ENCODE results near the gene NUP214.

NUP214 gene

GRCh38 chr9:131162886-131163285, 37.5 kb downstream of the NUP214 start:
- Histone ChIP-seq H3K4me3 (replicated peaks; ENCODE audit: insufficient read depth, low read length) (no peak overlapping the region), H3K27me3 (ENCODE audit: insufficient read depth, poor library complexity, severe bottlenecking) (no peaks in the 10 kb centered on the region), H3K27ac (replicated peaks) (no peak overlapping the region)
- DNase-seq (ENCODE audit: low read depth in 1 of 2, low spot score in 1 of 2), result no peak
- TF ChIP-seq GABPA (IDR thresholded peaks at IDR 0.05; ENCODE audit: low read depth) (no peak), SPI1 (IDR thresholded peaks at IDR 0.05; ENCODE audit: borderline replicate concordance, low read depth) (no peak), POLR2AphosphoS5 (IDR thresholded peaks at IDR 0.05; ENCODE audit: low read depth) (no peak)
- TF ChIP-seq, protein P1, sequence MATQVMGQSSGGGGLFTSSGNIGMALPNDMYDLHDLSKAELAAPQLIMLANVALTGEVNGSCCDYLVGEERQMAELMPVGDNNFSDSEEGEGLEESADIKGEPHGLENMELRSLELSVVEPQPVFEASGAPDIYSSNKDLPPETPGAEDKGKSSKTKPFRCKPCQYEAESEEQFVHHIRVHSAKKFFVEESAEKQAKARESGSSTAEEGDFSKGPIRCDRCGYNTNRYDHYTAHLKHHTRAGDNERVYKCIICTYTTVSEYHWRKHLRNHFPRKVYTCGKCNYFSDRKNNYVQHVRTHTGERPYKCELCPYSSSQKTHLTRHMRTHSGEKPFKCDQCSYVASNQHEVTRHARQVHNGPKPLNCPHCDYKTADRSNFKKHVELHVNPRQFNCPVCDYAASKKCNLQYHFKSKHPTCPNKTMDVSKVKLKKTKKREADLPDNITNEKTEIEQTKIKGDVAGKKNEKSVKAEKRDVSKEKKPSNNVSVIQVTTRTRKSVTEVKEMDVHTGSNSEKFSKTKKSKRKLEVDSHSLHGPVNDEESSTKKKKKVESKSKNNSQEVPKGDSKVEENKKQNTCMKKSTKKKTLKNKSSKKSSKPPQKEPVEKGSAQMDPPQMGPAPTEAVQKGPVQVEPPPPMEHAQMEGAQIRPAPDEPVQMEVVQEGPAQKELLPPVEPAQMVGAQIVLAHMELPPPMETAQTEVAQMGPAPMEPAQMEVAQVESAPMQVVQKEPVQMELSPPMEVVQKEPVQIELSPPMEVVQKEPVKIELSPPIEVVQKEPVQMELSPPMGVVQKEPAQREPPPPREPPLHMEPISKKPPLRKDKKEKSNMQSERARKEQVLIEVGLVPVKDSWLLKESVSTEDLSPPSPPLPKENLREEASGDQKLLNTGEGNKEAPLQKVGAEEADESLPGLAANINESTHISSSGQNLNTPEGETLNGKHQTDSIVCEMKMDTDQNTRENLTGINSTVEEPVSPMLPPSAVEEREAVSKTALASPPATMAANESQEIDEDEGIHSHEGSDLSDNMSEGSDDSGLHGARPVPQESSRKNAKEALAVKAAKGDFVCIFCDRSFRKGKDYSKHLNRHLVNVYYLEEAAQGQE (IDR thresholded peaks at IDR 0.05; ENCODE audit: insufficient replicate concordance, low read depth), result no peak
- TF ChIP-seq, protein P2, sequence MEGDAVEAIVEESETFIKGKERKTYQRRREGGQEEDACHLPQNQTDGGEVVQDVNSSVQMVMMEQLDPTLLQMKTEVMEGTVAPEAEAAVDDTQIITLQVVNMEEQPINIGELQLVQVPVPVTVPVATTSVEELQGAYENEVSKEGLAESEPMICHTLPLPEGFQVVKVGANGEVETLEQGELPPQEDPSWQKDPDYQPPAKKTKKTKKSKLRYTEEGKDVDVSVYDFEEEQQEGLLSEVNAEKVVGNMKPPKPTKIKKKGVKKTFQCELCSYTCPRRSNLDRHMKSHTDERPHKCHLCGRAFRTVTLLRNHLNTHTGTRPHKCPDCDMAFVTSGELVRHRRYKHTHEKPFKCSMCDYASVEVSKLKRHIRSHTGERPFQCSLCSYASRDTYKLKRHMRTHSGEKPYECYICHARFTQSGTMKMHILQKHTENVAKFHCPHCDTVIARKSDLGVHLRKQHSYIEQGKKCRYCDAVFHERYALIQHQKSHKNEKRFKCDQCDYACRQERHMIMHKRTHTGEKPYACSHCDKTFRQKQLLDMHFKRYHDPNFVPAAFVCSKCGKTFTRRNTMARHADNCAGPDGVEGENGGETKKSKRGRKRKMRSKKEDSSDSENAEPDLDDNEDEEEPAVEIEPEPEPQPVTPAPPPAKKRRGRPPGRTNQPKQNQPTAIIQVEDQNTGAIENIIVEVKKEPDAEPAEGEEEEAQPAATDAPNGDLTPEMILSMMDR (IDR thresholded peaks at IDR 0.05; ENCODE audit: insufficient read depth, low read length), result no peak

DNA sequence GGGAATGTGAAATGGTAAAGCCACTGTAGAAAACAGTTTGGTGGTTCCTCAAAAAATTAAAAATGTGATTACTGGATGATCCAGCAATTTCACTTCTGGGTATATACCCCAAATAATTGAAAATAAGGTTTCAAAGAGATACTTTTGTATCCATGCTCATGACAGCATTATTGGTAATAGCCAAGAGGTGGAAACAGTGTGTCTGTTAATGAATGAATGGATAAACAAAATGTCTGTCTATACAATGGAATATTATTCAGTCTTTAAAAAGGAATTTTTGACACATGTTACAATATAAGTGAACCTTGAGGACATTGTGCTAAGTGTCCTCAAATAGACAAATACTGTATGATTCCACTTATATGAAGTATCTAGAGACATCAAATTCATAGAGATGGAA, 40.1 kb downstream of the NUP214 start:
- DNase-seq (ENCODE audit: low read depth in 1 of 2, low spot score in 1 of 2), result no peak
- no peak overlapping the region for H3K4me3 ChIP-seq (replicated peaks; ENCODE audit: insufficient read depth, low read length)
- TF ChIP-seq POLR2AphosphoS5 (IDR thresholded peaks at IDR 0.05; ENCODE audit: low read depth), result no peak
- TF ChIP-seq, protein P1 (IDR thresholded peaks at IDR 0.05; ENCODE audit: insufficient replicate concordance, low read depth), result no peak
- no peak for TF ChIP-seq GABPA (IDR thresholded peaks at IDR 0.05; ENCODE audit: low read depth)
- TF ChIP-seq, protein P2 (IDR thresholded peaks at IDR 0.05; ENCODE audit: insufficient read depth, low read length), result no peak
- TF ChIP-seq SPI1 (IDR thresholded peaks at IDR 0.05; ENCODE audit: borderline replicate concordance, low read depth), result no peak
- no peaks in the 10 kb centered on the region for H3K27me3 ChIP-seq (ENCODE audit: insufficient read depth, poor library complexity, severe bottlenecking)
- no peak overlapping the region for H3K27ac ChIP-seq (replicated peaks)

DNA sequence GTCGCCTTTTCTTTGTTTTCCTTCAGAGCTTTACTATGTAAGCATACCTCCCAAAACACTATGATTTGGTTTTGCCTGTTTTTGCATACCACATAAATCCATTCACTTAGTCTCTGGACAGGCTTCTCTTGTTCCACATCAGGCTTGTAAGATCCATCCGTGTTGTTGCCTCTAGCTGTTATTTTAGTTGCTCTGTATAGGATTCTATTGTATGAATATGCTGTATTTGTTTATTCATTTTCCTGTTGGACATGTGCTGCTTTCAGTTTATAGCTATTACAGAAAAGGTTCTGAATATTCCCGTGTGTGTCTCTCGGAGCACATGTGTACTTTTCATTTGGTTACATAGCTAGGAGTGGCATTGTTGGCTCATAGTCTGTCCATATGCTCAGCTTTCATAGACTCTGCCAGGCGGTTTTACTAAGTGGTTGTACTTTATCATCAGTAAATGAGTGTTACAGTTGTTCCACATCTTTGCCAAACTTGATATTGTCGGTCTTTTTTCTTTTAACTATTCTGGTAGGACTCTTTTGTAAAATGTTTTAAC, 41.8 kb downstream of the NUP214 start:
- Histone ChIP-seq H3K27me3 (ENCODE audit: insufficient read depth, poor library complexity, severe bottlenecking) (no peaks in the 10 kb centered on the region), H3K27ac (replicated peaks) (no peak overlapping the region), H3K4me3 (replicated peaks; ENCODE audit: insufficient read depth, low read length) (no peak overlapping the region)
- DNase-seq (ENCODE audit: low read depth in 1 of 2, low spot score in 1 of 2), result no peak
- TF ChIP-seq SPI1 (IDR thresholded peaks at IDR 0.05; ENCODE audit: borderline replicate concordance, low read depth) (no peak), GABPA (IDR thresholded peaks at IDR 0.05; ENCODE audit: low read depth) (no peak)
- TF ChIP-seq, protein P2 (IDR thresholded peaks at IDR 0.05; ENCODE audit: insufficient read depth, low read length), result no peak
- TF ChIP-seq, protein P1 (IDR thresholded peaks at IDR 0.05; ENCODE audit: insufficient replicate concordance, low read depth), result no peak
